HG02943 (cell line): ENCODE results near the gene FASN.

Experiments
- ATAC-seq: cut with Tn5 transposase; IDR thresholded peaks from one replicate; pipeline ENCODE4 v1.9.1; 2021; ENCODE audit warnings: mild to moderate bottlenecking, low read depth, moderate library complexity; ENCODE audit not compliant: unreplicated experiment

FASN gene

GRCh38 chr17:82078433-82078832 lies 19.6 kb downstream of the FASN start:
- ATAC-seq = no peak

GRCh38 chr17:82077617-82078358 lies 20.2 kb downstream of the FASN start:
- no peak for ATAC-seq

GRCh38 chr17:82076785-82077591 lies 21.0 kb downstream of the FASN start:
- ATAC-seq = no peak

GRCh38 chr17:82076018-82076784 lies 21.8 kb downstream of the FASN start:
- no peak for ATAC-seq

- no peak for ATAC-seq
Observed at GRCh38 chr17:82073446-82073845, 24.6 kb downstream of the FASN start.

GRCh38 chr17:82072827-82073226 lies 25.2 kb downstream of the FASN start:
- no peak for ATAC-seq

- no peak for ATAC-seq
Observed at GRCh38 chr17:82070611-82071010, 27.4 kb downstream of the FASN start.

GRCh38 chr17:82065638-82066303 lies 32.3 kb downstream of the FASN start, which contains the start of gene DUS1L:
TSS of gene DUS1L (minus strand) at chr17:82065804. CDS start at chr17:82065059, 745 bp downstream.
- ATAC-seq = no peak

- ATAC-seq = no peak
Observed at GRCh38 chr17:82065193-82065637, 32.8 kb downstream of the FASN start.

DNA sequence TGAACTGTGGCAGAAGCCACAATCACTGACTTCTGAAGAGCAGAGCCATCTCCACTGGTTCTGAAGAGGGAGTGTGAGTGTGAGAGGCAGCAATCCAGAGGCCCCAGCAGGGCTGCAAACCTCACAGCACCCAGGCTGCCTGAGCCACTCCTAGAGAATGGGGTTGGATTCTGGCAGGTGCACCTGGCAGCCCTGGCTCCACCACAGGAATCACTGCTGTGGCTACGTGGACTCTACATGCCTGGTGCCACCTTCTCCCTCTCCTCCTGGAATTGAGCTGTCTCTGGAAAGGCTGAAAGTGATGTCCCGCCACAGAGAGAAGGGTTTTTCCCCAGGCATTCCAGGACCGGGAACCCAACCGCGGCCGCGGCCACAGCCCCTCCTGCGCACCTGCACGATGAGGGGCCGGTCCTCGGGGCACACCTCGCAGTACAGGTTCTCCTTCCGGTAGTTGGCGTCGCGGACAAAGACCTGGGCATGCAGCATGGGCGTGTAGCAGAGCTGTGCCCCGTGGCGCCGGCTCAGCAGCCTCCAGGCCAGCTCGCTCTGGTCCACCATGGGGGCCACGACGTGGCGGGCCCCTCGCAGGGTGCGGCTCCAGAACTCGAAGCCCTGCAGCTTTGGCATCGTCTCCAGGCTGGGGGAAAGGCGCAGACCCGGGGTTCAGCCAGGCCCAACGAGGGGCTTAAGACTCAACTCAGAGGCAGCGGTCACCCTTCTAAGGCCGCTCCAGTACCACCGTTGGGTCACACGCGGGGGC lies 33.4 kb downstream of the FASN start:
- ATAC-seq = no peak

DNA sequence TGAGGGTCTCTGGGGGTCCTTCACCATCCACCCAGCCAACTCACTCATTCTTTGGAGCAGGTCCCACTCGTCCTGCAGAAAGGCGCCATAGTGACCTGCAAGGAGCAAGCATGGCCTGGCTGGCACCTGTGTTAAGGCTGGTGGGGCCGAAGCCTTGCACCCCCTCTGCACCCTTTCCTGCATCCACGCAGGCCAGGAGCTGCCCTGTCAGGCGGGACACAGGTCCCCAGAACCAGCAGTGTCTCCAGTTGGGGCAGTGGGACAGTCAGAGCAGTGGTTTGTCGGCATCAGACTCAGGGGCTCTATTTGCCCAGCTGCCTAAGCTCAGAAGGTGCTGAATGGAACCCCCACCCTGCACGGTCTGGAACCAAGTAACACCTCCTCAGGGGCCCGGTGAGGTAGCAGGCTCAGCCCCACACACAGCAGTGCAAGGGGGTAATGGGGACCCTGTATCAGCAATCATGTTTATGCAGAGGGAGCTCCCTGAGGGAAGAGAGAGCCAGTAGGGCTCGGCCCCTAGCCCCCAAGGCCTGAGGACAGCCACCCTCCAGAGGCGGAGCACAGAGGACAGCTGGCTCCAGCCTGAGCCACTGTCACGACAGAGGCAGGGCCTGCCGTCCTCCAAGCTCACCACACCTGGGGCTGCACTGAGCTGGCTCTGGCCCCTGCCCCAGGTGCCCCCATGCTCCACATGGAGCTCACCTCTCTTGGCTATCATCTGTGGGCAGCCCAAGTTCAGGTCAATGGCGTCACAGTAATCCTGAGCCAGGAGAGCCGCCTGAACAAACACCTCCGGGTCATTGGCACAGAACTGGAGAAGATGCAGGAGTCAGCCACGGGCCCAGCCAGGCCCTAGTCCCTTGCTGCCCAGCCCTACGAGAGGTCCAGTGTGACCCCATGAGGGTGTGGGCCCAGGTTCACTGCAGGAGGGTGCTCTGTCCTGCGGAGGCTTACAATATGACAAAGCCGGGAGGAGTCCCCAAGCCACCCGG lies 34.3 kb downstream of the FASN start:
- no peak for ATAC-seq

DNA sequence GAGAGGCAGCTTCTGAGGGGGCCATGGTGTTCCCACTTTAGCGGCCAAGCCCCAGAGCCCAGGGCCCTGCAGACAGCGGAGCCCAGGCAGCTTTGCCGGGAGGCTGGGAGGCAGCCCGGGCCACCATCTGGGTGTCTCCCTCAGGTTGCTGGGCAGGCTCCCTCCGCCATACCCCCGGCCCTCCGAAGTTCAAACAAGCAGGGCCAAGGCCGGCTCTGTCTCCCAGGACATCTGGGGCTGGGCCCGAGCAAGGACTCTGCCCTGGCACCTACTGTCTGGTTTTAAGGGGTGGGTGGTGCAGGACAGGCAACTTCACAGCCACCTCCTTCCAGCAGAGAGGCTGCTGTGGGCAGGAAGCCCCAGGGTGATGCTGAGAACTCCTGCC lies 35.1 kb downstream of the FASN start:
- no peak for ATAC-seq

DNA sequence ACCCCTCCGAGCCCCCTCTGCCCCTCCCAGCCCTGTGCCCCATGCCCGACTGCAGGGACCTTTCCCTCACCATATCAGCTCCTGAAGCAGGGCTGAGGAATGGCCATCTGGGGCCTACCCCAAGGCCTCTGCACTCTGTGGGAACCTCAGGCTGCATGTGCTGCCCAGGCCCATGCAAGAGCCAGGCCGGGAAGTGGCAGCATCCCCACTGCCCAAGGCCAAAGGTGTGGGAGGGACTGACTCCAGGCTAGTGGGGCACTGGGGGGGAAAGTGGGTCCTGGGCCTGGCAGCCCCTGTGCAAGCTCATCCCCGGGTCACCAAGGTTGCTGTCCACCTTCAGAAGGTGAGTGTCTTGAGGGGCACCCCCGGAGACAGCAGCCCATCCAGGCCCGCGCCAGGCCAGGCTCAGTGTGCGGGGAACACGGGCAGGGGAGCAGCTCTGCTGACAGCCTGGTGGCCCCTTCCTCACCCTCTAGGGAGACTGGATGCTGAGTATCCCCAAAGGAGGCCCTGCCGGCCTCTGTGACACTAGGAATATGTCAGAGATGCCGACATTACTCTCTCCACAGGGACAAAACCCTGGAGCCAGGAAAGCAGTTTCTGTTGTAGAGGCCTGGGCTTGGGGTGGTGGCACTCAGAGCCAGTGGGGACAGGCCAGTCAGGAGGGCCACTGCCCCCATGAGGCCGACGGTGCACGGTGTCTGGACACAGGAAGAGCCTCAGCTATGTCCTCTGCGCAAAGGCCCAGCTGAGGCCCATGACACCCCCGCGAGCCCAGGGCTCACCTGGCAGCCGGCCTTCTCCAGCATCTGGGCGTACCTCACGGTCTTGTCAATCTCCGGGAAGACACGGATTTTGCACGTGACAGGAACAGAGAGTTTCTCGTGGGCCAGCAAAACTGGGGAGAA lies 35.7 kb downstream of the FASN start:
- ATAC-seq = no peak

GRCh38 chr17:82061047-82061925 lies 36.8 kb downstream of the FASN start:
- no peak for ATAC-seq

DNA sequence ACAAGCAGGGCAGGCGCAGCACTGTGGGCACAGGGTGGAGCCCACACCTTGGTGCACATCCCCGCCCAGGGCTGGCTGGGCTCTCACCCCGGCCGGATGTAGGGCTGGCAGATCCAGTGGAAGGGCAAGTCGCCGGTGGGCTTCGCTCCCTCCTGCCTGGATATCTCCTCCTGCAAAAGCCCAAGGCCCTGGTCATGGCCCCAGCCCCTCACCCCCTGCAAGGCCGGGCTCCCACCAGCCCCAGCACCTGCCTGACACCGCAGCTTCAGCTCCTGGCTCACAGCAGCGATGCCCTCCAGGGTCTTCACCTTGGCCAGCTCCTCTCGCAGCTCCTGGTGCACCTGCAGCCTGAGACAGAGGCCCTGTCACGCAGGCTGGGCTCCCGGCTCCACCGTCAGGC lies 37.4 kb downstream of the FASN start:
- ATAC-seq = no peak

GRCh38 chr17:82060001-82060380 lies 38.0 kb downstream of the FASN start:
- no peak for ATAC-seq
